GM21619 (cell line): ENCODE measurements around the gene TRIM8.
"Not testable (repeated sequence)": the region's sequence is repeated elsewhere in the genome, so short reads cannot be mapped to it uniquely, and the experiment has no call there.

Source experiments
- ATAC-seq: cut with Tn5 transposase; IDR thresholded peaks from one replicate; pipeline ENCODE4 v1.9.1; 2021; ENCODE audit not compliant: unreplicated experiment

Gene TRIM8

GRCh38 chr10:102648889-102649796 is 4.9 kb downstream of the TRIM8 start:
- no peak for ATAC-seq

- ATAC-seq = no peak
Measured at GRCh38 chr10:102649797-102650654, 5.7 kb downstream of the TRIM8 start.

GRCh38 chr10:102650655-102651454 is 6.6 kb downstream of the TRIM8 start:
- no peak for ATAC-seq

- no peak for ATAC-seq
Measured at GRCh38 chr10:102651455-102652169, 7.3 kb downstream of the TRIM8 start.

GRCh38 chr10:102652170-102652916 is 8.1 kb downstream of the TRIM8 start:
- peak; percentile 34 for ATAC-seq

GRCh38 chr10:102653060-102653459 is 8.8 kb downstream of the TRIM8 start:
- no peak for ATAC-seq

GRCh38 chr10:102654566-102654965 is 10.3 kb downstream of the TRIM8 start:
- ATAC-seq = no peak

GRCh38 chr10:102654969-102655368 is 10.7 kb downstream of the TRIM8 start:
- ATAC-seq = no peak

GRCh38 chr10:102656026-102656425 is 11.7 kb downstream of the TRIM8 start:
- no peak for ATAC-seq

- no peak for ATAC-seq
Measured at GRCh38 chr10:102656791-102657371, 12.6 kb downstream of the TRIM8 start.

- no peak for ATAC-seq
Measured at GRCh38 chr10:102657451-102657850, 13.2 kb downstream of the TRIM8 start.

GRCh38 chr10:102657984-102658724 is 13.9 kb downstream of the TRIM8 start:
- ATAC-seq = no peak

- ATAC-seq = no peak
Measured at GRCh38 chr10:102658802-102659201, 14.5 kb downstream of the TRIM8 start.

- ATAC-seq = peak; percentile 79
Measured at GRCh38 chr10:102660888-102661657, 16.8 kb downstream of the TRIM8 start.

- peak; percentile 27 for ATAC-seq
Measured at GRCh38 chr10:102661658-102662028, 17.4 kb downstream of the TRIM8 start.

- ATAC-seq = no peak
Measured at GRCh38 chr10:102665904-102666509, 21.7 kb downstream of the TRIM8 start.

GRCh38 chr10:102667411-102667810 is 23.1 kb downstream of the TRIM8 start:
- not testable (repeated sequence) for ATAC-seq
